ENCODE measurements around the gene PAPOLG. TPM values are rescaled to one million over a fixed set of nuclear protein-coding genes. Genes with fewer than 3 reads are reported as not detected.

The PAPOLG gene
- total RNA-seq, 1 donor from 2014 or later = 15.1 TPM

GRCh38 chr2:60836491-60836890 is 80.4 kb downstream of the PAPOLG start:
- Mint-ChIP-seq H3K36me3 (ENCODE audit: unreplicated experiment) (no peaks in the 10 kb centered on the region), H3K4me1 (ENCODE audit: unreplicated experiment) (no peaks in the 10 kb centered on the region), H3K9me3 (ENCODE audit: unreplicated experiment) (no peaks in the 10 kb centered on the region), H3K4me3 (ENCODE audit: unreplicated experiment) (no peak overlapping the region), H3K27ac (ENCODE audit: unreplicated experiment) (no peak overlapping the region), H3K27me3 (ENCODE audit: unreplicated experiment) (peaks cover 62% of the 10 kb centered on the region)
- TF ChIP-seq CTCF (IDR thresholded peaks at IDR 0.05) = no peak
- no peak for DNase-seq (ENCODE audit: extremely low spot score, unreplicated experiment)

GRCh38 chr2:60837123-60837522 is 81.1 kb downstream of the PAPOLG start:
- Mint-ChIP-seq H3K9me3 (ENCODE audit: unreplicated experiment) (no peaks in the 10 kb centered on the region), H3K36me3 (ENCODE audit: unreplicated experiment) (no peaks in the 10 kb centered on the region), H3K4me3 (ENCODE audit: unreplicated experiment) (no peak overlapping the region), H3K27me3 (ENCODE audit: unreplicated experiment) (peaks cover 57% of the 10 kb centered on the region), H3K4me1 (ENCODE audit: unreplicated experiment) (no peaks in the 10 kb centered on the region), H3K27ac (ENCODE audit: unreplicated experiment) (no peak overlapping the region)
- no peak for TF ChIP-seq CTCF (IDR thresholded peaks at IDR 0.05)
- no peak for DNase-seq (ENCODE audit: extremely low spot score, unreplicated experiment)

GRCh38 chr2:60838481-60838880 is 82.4 kb downstream of the PAPOLG start:
- no peak overlapping the region for H3K4me3 Mint-ChIP-seq (ENCODE audit: unreplicated experiment)
- peaks cover 53% of the 10 kb centered on the region for H3K27me3 Mint-ChIP-seq (ENCODE audit: unreplicated experiment)
- H3K9me3 Mint-ChIP-seq (ENCODE audit: unreplicated experiment) = no peaks in the 10 kb centered on the region
- no peak overlapping the region for H3K27ac Mint-ChIP-seq (ENCODE audit: unreplicated experiment)
- no peaks in the 10 kb centered on the region for H3K36me3 Mint-ChIP-seq (ENCODE audit: unreplicated experiment)
- no peaks in the 10 kb centered on the region for H3K4me1 Mint-ChIP-seq (ENCODE audit: unreplicated experiment)
- DNase-seq (ENCODE audit: extremely low spot score, unreplicated experiment) = no peak
- TF ChIP-seq CTCF (IDR thresholded peaks at IDR 0.05) = no peak

GRCh38 chr2:60839126-60839813 is 83.2 kb downstream of the PAPOLG start:
- Mint-ChIP-seq H3K4me1 (ENCODE audit: unreplicated experiment) (no peaks in the 10 kb centered on the region), H3K27me3 (ENCODE audit: unreplicated experiment) (peaks cover 49% of the 10 kb centered on the region), H3K36me3 (ENCODE audit: unreplicated experiment) (no peaks in the 10 kb centered on the region), H3K9me3 (ENCODE audit: unreplicated experiment) (no peaks in the 10 kb centered on the region), H3K27ac (ENCODE audit: unreplicated experiment) (no peak overlapping the region), H3K4me3 (ENCODE audit: unreplicated experiment) (no peak overlapping the region)
- no peak for TF ChIP-seq CTCF (IDR thresholded peaks at IDR 0.05)
- DNase-seq (ENCODE audit: extremely low spot score, unreplicated experiment) = no peak

- TF ChIP-seq CTCF (IDR thresholded peaks at IDR 0.05) = no peak
- Mint-ChIP-seq H3K4me1 (ENCODE audit: unreplicated experiment) (no peaks in the 10 kb centered on the region), H3K4me3 (ENCODE audit: unreplicated experiment) (no peak overlapping the region), H3K27me3 (ENCODE audit: unreplicated experiment) (peaks cover 34% of the 10 kb centered on the region), H3K27ac (ENCODE audit: unreplicated experiment) (no peak overlapping the region), H3K9me3 (ENCODE audit: unreplicated experiment) (no peaks in the 10 kb centered on the region), H3K36me3 (ENCODE audit: unreplicated experiment) (no peaks in the 10 kb centered on the region)
- no peak for DNase-seq (ENCODE audit: extremely low spot score, unreplicated experiment)
These were observed 84.8 kb downstream of the PAPOLG start for GRCh38 chr2:60840880-60841279.

All from osteocyte (in vitro differentiated cells).